ENCODE measurements around the gene FBXL5. TPM values are rescaled to one million over a fixed set of nuclear protein-coding genes. Genes with fewer than 3 reads are reported as not detected.

The FBXL5 gene
- total and polyA plus RNA-seq, 11 donors = 32.7 to 112 (median 81.5) TPM

GRCh38 chr4:15656038-15656470, 897 bp upstream of the FBXL5 start:
- Histone ChIP-seq H3K27me3 (no peaks in the 10 kb centered on the region), H3K4me3 (peak overlapping the region; percentile 66 to 91 (median 76)), H3K27ac (peak overlapping the region; percentile 96 to 100 (median 99)), H3K4me1 (peaks cover 6 to 77% (median 32%) of the 10 kb centered on the region in 12 donors), H3K36me3 (no peaks in the 10 kb centered on the region), H3K9me3 (no peaks in the 10 kb centered on the region)
- WGBS, 4 donors = 51 to 77% (median 63%) methylated on average over 12 of the region's 12 CpGs
- intact Hi-C loops (cut with DNase I) = loop anchor here in 2 of 10 donors (10.0 kb wide), 2 partner anchors 181 to 651 kb away; partner anchors contain the start of gene CPEB2 (in 1 of the 2)
- TF ChIP-seq POLR2A (IDR thresholded peaks at IDR 0.05) (no peak), CTCF (IDR thresholded peaks at IDR 0.05) (no peak)
- ATAC-seq = peak in 1 of 4 donors; percentile 8
- peak in 1 of 5 donors; percentile 15 for DNase-seq

GRCh38 chr4:15654593-15655222, 449 bp downstream of the FBXL5 start:
- no peak for TF ChIP-seq CTCF (IDR thresholded peaks at IDR 0.05)
- no peak for TF ChIP-seq POLR2A (IDR thresholded peaks at IDR 0.05)
- intact Hi-C loops (cut with DNase I) = loop anchor here in 6 of 10 donors (2.0 to 10.0 kb wide), 5 partner anchors 28 to 650 kb away; partner anchors contain the start of gene CPEB2 (in 1 of the 6)
- peaks cover 6 to 77% (median 44%) of the 10 kb centered on the region in 12 donors for H3K4me1 ChIP-seq

GRCh38 chr4:15653864-15654592, 1.1 kb downstream of the FBXL5 start:
- DNase-seq = no peak
- intact Hi-C loops (cut with DNase I) = loop anchor here in 6 of 10 donors (2.0 to 10.0 kb wide), 5 partner anchors 29 to 649 kb away; partner anchors contain the start of gene CPEB2 (in 1 of the 6)

More at GRCh38 chr4:15654593-15655222, 449 bp downstream of the FBXL5 start:
- 0 to 2% (median 0%) methylated on average over 12 to 66 of the region's 66 CpGs for WGBS, 4 donors
- H3K4me3 ChIP-seq = peak overlapping the region; percentile 66 to 91 (median 76)
- H3K9me3 ChIP-seq = no peaks in the 10 kb centered on the region
- H3K27ac ChIP-seq = peak overlapping the region; percentile 96 to 100 (median 99)
- H3K27me3 ChIP-seq = no peaks in the 10 kb centered on the region
- H3K36me3 ChIP-seq = no peaks in the 10 kb centered on the region
- ATAC-seq (peak; percentile 20 to 71 (median 62)), DNase-seq (peak; percentile 55 to 78 (median 58))

More at GRCh38 chr4:15653864-15654592, 1.1 kb downstream of the FBXL5 start:
- Histone ChIP-seq H3K36me3 (no peaks in the 10 kb centered on the region), H3K4me1 (peaks cover 6 to 78% (median 46%) of the 10 kb centered on the region in 12 donors), H3K27me3 (no peaks in the 10 kb centered on the region), H3K4me3 (peak overlapping the region; percentile 66 to 91 (median 76)), H3K27ac (peak overlapping the region; percentile 96 to 100 (median 99)), H3K9me3 (no peaks in the 10 kb centered on the region)
- TF ChIP-seq CTCF (IDR thresholded peaks at IDR 0.05) (no peak), POLR2A (IDR thresholded peaks at IDR 0.05) (no peak)
- ATAC-seq = peak in 2 of 4 donors; percentile 13 to 14
- WGBS, 4 donors = 0 to 1% (median 1%) methylated on average over 7 of the region's 7 CpGs
